Stimulated activated CD8-positive, alpha-beta memory T cell treated with anti-CD3 and anti-CD28 coated beads, Interleukin-7, amount 100 ng/mL, for 24 hours (primary cell): Measurements from ENCODE around the gene PEX14.

ENCODE experiments used
- DNase-seq: peaks from one replicate; pipeline ENCODE4 v3.0.0-alpha.2; 2020; ENCODE audit warnings: low read depth

PEX14 gene

DNA sequence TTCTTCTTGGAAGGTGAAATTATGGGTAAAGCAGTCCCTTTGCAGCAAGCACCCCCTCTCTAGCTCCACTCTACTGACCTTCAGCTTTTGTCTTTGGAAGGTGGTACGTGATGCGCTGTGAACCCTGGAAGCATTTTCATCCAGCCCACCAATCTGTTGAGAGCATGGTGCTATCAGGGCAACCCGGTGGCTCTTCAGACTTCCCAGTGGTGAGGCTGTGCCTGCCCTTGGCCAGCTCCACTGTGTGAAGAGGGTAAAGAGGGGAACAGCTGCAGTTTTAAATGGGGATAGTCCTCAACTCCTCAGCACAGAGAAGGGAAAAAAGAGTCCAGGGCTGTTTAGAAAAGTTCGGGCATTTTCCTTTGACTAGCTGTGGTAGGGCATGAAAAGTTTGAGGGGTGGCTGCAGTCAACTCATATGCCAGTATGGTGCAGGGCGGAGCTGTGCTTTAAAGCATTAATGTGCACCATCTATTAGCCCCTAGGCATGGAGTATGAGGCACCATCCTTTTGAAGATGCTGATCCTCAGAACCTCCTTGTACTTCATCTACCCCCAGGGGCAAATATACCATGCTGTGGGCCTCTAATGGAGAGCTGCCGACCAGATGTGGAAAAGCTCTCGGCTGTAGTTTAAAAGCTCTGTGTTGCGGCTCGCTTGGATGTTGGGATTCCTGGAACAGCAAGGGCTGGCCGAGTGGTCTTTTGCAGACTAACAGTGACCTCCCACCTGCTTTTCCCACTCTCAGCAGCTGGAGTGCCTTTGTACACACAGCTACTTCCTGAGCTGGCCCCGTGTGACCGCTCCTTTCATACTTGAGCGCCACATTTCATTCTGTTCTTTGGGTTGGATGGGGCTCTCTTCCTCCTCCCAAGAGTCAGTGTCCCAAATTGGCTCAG is 123.0 kb downstream of the PEX14 start:
- no peak for DNase-seq

DNA sequence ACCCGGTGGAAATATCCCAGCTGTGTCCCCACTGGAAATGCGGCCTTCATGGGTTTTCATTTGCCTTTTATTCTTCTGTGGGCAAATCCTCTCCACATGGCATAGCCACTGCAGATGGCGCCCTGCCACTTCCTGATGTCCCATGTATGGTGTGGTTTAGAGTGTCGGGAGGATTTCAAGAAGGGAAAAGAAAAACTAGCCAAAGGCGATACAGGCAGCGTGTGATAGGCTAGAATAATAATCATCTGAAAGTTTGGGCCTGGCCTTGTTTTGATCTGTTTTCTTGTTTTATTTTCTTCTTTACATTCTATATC is 123.6 kb downstream of the PEX14 start:
- DNase-seq, result no peak

DNA sequence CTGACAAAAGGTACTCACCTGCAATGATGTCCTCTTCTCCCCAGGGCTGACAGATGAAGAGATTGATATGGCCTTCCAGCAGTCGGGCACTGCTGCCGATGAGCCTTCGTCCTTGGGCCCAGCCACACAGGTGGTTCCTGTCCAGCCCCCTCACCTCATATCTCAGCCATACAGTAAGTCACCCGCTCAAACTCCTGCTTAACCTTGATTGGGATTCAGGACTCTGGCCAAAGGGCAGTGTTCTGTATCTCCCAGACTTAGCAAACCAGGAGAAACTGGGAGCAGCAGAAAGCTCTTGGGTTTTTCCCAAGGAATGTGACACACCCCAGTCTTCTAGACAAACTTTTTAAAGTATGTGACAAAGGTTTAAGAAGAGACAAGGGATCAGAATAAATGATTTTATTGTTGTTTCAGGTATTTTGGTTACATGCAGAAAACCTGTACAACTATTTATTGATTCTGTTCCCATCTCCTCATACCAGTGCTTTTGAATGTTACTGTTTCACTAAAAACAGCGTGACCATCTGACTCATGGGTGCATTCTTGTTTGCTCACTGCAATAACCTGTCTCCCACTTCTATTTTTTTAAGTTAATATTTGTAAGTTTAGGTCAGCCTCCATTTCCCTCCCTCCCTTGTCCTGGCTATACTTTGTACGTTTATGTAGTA is 124.6 kb downstream of the PEX14 start:
- DNase-seq, result no peak

DNA sequence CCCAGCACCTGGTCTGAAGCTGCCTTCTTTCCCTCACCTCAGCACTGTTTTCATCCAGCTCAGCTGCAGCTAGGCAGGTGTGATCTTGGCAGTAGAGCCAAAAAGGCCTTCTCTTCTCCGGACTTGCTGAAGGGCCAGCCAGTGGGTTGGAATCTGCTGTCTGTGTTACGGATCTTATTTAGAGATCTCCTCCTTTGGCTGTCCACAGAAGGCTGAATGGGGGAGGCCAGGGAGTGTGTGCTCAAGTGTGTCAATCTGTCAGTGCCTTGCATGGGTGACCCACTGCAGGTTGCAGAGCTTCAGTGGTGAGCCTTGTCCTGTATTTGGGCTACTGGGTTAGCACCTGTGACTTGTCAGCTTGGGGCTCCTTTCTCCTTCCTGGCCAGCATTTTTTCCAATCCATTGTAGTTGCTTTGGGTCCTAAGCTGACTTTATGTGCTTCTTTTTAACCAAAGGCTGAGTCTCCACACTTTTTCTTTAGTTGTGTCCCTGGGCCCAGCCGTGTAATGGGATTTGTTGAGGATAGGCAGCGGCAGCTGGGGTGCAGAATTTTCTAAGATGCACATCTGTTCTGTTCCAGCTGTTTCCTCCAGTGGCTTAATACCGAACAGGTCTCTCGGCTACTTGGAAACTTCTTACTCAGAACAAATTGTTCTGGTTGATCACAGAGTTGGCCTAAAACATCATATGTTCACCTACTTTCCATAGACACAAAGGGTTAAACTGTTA is 126.8 kb downstream of the PEX14 start:
- DNase-seq, result no peak

DNA sequence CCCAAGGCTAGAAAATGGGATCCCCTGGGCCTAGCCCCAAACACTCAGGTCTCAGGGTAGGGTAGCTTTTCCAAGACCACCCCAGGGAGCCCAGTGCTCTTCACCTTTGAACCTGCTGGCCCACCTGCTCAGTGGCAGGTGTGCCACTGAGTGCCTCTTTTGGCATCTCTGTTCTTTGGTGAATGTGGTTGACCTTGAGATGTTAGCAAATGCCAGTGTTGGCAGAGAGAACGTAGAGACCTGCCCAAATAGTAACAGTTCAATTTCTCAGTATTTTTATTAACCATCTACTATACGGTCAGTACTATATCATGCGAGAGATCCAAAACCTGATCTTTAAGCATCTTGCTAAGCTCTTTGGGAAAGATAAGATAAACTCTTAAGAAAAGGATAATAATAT is 128.2 kb downstream of the PEX14 start:
- no peak for DNase-seq

DNA sequence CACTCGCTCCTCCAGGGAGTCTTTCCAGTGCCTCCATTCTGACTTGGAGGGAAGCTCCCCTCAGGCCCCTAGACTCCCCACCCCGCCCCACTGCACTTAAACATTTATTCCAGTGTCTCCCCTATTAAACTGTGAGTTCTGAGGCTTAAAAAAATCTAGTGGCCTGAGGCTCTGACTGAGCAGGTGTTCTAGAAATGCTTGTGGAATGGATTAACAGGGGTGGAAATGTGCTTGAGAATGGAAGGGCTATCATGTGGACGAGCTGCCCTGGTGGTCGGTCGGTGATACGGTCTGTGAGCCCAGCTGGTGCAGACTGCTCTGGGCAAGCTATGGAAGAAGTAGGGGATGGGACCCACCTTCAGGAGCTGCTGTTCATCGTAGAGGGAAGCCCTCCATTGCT is 130.2 kb downstream of the PEX14 start:
- DNase-seq, result no peak

DNA sequence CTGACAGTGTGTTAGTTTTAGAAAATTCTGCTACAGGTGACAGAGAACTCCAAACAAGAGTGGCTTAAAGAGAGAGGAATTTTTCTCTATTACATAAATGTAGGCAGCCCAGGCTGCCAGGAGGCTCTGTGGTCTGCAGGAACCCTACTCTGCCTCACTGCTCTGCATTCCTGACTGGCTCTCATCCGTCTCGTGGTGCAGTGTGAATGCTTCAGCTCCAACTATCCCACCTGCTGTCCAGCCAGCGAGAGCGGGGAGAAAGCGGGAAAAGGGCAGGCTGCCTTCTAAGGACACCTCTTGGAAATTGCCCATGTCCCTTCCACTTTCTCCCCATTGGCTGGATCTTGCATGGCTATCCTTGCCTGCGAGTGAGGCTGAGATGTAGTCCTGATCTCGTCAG is 131.3 kb downstream of the PEX14 start:
- DNase-seq, result no peak

DNA sequence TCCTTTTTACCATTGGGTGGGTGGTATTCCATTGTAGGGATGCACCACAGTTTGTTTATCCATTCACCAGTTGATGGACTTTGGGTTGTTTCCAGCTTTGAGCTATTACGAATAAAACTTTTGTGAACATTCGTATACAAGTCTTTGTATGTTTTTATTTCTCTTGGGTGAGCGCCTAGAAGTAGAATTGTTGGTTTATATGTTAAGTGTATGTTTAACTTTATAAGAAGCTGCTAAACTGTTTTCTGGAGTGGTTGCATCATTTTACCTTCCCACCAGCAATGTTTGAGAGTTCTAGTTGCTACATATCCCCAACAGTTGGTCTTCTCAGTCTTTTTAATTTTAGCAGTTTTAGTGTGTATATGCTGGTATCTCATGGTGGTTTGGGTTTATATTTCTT is 132.5 kb downstream of the PEX14 start:
- DNase-seq, result no peak

DNA sequence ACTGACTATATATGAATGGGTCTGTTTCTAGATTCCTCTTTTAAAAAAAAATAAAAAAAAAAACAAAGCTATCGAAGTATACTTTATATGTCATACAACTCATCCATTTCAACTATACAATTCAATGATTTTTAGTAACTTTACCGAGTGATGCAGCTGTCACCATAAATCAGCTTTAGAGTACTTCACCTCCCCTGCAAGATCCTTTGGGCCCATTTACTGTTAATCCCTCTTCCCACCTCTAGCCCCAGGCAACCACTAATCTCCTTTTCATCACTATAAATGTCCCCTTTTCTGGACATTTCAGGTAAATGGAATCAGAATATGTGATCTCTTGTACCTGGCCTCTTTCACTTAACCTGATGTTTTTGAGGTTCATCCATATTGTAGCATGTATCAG is 133.9 kb downstream of the PEX14 start:
- no peak for DNase-seq

DNA sequence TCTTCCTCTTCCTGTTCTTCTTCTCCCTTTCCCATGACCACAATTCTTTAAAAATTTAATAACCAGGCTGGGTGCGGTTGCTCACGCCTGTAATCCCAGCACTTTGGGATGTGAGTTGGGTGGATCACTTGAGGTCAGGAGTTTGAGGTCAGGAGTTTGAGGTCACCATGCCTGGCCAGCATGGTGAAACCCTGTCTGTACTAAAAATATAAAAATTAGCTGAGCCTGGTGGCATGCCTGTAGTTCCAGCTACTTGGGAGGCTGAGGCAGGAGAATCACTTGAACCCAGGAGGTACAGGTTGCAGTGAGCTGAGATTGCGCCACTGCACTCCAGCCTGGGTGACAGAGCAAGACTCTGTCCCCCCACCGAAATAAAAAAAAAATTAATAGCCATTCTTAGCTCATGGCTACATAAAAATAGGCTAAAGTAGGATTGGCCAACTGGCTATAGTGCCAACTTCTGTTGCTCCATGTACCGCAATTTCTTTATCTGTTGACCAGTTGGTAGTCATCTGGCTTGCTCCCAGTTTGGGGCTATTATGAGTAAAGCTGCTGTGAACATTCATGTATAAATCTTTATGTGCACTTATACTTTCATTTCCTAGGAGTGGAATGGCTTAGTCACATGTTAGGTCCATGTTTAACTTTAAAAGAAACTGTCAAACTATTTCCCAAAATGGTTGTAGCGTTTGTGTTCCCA is 136.3 kb downstream of the PEX14 start:
- DNase-seq, result no peak

DNA sequence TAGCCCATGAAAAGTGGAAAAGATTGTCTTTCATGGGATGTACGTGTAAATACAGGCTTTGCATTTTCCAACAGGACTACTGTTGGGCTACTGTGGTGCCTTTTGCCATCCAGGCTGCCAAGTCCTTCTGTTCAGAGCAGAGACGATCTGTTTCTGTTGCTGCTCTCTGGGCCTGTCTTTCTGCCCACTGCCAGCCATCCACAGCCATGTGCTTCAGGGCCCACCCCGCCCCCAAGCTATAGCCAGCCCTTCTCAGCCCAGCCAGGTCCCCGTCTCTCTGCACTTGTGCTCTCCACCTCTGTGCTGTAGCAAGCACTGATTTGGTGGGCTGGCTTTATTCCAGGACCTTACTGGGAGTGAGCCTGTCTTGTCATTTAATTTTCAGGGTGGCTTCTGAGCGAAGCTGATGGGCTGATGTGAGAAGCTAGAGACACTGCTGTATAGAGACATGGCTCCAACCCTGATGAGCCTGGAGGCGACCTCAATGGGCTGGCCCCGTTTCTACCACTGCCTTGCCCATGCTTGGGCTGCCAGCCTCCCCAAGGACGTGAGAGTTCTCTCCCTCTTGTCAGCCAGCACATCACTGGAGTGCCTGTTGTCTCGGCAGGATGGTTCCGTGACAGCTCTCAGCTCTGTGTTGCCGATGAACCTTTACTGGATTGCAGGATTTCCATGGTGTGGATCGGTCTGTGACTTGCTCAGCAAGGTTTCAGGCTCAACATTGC is 137.8 kb downstream of the PEX14 start:
- DNase-seq, result no peak

DNA sequence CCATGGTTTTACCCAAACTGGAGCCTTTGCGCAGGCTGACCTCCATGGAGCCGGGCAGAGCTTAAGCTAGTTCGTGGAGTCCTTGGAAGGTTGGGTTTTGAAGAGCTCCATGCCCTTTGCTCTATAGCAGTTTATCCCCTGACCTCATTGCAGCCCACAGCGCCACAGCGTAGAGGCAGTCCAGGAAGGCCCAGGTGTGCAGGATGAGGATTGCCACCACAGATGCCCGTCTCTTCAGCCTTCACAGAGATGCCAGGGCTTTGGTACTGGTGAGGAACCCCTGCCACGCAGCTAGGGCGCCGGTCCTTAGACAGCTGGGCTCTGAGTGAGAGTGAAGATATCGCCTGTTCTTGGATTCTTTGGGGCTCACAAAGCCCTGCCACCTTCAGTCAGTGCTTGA is 138.6 kb downstream of the PEX14 start:
- DNase-seq, result no peak

DNA sequence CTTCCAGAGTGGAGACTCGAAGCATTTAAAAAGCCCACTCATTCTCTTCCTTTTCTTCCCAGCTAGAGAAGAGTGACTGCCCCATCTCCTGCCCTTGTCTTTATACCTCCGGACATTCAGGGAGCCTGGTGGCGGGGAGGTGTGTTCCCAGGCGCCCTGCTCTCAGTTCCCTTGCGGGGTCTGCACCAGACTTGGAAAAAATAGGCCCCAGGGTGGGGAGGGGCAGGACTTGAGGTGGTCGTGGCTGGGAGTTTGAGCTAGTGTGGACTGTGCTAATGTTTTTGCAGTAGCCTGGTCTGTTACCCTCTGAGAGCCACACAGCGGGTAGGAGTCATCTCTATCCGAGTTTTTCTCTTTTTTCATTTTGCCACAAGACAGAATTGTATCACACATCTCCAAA is 139.1 kb downstream of the PEX14 start:
- no peak for DNase-seq

DNA sequence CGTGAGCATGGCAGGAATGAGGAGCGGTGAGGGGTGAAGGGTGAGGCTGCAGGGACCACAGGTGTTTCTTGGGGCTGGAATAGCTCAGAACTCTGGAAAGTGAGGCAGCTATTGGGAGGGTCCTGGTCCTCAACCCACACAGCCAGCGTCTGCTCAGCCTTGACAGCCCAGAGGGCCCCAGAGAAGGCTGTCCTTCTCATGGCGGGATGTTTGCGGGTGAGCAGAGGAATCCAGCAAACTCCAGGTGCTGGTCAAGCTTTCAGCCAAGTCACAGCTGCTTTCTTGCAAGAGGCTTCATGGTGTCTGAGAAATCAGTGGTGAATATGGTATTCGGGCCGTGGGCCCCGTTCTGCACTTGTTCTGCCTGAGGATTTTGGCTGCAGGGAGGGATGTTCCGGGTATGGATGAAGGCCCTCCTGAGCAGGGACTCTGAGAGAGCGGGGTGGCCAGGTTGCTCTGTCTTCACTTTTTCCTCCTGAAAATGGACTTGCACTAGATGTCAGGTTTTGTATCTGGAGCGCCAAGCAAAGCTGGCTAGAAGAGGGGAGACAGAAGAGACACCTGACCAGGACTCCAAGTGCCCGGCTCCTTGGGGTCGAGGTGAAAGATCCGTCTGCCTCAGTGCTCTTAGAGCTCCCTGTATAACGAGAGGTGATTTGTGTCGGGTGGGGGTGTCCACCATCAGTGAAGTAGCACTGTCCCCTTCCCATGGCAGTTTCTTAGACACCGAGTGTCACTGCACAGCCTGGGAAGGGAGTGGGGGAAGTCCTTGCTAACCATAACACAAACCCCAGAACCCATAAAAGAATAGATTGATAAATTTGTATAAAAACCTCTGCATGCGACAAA is 139.9 kb downstream of the PEX14 start:
- no peak for DNase-seq

DNA sequence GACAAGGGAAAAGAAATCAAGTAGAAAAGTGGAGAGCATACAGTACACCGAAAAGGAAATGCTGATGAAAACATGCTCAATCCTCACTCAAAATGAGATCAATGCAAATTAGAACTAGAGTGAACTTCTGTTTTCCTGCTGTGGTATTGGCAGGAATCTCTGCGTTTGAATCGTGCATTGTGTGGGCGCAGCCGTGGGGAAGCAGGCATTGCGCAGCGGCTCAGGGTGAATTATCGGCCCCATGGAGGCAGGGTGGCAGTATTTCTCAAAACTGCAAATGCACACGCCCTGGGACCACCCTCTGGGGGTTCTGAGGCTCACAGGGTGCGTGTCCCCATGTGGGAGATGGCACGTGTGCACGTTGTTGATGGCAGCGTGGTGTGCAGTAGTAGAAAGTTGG is 140.6 kb downstream of the PEX14 start:
- no peak for DNase-seq

DNA sequence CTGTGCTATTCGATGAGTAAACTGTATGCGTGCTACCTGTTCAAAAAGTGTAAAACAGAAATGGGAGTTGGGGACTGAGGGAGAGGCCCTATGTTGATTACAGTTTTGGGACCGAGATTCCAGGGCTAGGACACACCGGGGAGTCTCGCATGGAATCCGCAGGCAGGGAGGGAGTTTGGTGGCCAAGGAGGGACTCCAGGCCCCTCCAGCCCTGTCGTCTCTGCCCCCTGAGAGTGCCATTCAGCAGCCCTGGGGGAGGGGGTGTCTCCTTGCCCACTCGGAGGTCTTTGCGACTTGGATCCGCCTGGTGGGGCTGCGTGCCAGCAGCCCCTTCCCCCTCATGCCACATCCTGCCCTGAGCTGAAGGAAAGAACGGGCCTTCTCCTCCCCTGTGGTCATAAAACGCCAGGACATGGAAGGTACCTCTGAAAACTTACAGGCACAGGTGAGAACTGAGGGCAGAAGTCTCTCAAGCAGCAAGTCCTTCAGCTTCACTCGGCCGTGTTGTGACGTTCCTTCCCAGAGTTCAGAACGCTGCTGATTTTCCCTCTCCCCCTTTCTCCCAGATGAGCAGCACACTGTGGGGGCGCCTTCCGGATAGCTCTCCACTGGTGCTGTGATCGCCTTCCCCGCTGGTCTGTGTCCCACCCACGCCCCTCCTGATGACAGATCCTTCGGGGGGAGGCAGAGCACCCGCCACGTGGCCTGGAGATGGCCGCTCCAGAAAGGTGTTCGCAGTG is 141.4 kb downstream of the PEX14 start:
- DNase-seq, result no peak

DNA sequence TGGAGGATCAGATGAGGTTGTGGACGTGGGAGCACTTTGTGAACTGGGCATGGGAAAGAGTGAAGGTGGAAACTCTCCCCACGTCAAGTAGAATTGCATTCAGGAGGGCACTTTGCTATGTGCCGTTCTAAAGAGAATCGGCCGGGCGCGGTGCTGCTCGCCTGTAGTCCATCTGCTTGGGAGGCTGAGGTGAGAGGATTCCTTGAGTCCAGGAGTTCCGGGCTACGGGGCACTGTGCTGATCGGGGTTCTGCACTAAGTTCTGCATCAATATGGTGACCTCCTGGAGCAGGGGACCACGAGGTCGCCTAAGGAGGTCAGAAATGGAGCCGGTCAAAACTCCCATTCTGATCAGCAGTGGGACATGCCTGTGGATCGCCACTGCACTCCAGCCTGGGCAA is 141.9 kb downstream of the PEX14 start:
- DNase-seq, result no peak

DNA sequence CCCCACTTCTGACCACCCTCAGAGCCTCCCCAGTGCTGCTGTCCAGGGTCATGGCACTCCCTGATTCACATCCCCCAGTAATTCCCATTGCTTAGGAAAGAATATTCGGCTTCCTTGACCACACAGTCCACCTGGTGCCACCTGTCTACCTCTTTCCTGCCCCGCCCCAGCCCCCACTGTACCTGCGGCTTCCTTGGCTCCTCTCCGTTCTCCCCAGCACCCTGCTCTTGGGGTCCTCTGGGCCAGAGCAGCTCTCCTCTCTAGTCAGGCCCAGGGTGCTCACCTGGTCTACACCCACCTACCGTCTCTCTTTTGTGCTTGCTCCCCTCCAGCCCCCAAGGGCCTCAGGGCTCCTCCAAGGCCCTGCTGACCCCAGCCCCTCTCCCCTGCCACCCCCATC is 142.6 kb downstream of the PEX14 start:
- DNase-seq, result no peak

DNA sequence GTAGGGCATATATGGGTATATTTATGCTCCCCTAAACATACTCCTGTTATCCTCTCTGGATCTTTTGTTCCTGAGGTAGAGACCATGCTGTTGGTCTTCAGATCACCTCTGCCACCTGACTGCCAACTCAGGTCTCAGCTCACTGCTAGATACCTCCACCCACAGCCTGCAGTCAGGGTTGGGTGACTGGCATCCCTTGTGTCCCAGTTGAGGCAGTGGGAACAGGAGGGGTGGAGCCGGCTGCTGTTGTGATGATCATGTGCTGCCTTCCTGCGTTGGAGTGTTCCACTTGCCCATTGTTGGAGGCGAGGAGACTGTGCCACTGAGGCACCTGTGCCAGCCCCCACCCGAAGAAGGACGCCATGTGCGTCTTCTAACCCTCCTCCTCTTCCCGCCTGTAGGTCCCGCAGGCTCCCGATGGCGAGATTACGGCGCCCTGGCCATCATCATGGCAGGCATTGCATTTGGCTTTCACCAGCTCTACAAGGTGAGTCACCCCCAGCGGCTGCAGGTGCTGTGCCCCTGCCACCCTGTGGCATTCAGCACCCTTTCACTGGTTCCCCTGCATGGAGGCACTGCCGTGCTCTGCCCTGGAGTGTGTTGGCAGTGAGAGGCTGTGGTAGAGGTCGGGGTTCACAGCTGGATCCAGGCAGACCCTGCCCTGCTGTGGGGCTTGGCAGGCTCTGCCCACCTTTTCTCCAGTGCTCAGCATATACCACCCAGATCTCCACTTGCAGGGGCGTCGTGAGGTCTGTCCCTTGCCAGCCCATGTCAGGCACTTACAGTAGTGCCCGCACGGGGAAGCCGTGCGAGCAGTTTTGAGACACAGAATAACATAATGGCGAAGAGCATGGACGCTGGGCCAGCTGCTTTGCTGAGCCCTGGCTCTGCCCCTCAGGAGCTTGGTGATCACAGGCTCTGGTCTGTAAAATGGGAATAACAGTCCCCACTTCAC is 143.5 kb downstream of the PEX14 start:
- DNase-seq, result no peak
